GM21423 (cell line): ENCODE results near the gene PNKD.
"Not testable (repeated sequence)": the region's sequence is repeated elsewhere in the genome, so short reads cannot be mapped to it uniquely, and the experiment has no call there.

Source experiments
- ATAC-seq: cut with Tn5 transposase; IDR thresholded peaks from one replicate; pipeline ENCODE4 v1.9.1; 2021; ENCODE audit warnings: mild to moderate bottlenecking, moderate library complexity; ENCODE audit not compliant: unreplicated experiment

Gene PNKD

DNA sequence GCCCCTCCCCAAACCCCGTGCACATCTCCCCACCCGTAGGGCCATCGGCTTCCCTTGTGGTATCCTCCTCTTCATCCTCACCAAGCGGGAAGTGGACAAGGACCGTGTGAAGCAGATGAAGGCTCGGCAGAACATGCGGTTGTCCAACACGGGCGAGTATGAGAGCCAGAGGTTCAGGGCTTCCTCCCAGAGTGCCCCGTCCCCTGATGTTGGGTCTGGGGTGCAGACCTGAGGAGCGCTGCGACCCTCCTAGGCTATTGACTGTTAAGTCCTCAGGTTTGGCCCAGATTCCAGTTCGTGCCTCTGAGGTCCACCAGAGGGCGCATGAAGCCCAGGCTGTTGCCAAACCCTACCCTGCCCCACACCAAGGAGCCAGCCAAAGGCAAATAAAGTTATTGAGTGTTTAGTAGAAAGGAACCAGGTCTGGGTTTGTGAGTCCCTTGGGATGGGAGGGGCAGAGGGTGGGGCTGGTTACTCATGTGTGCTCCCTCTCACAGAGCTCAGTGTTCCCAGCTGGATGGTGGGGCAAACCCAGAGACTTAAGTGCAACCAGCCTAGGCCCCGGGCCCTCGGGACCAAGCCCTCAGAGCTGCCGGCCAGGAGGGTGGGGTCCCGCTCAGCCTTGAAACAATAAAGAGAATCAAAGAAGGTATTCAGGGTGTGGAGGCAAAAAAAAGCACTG, 2.4 kb downstream of the PNKD start:
- ATAC-seq: no peak

GRCh38 chr2:218273214-218273907, 3.0 kb downstream of the PNKD start:
- ATAC-seq: not testable (repeated sequence)

GRCh38 chr2:218273908-218274249, 3.6 kb downstream of the PNKD start:
- ATAC-seq: no peak

DNA sequence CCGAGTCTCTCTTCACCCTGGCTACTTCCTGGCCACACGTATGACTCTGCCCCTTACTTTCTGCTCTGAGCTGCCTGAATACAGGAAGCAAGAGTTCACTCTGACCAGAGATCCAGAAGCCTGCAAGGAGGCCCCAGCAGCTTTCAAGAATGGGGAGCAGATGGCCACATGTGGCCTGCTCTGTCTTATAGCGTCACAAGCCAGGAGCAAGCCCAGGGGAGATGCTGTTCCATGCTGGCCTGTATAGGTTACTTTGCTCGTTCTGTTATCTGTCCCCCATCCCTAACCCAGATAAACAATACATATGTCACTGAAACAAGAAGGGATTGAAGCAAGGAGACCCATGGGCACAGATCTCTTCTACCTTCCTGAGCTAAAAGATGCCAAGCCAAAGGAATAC, 4.3 kb downstream of the PNKD start:
- ATAC-seq: no peak

- no peak for ATAC-seq
Measured at GRCh38 chr2:218275371-218276072, 5.2 kb downstream of the PNKD start.

GRCh38 chr2:218276986-218277755, 6.9 kb downstream of the PNKD start:
- ATAC-seq: no peak

DNA sequence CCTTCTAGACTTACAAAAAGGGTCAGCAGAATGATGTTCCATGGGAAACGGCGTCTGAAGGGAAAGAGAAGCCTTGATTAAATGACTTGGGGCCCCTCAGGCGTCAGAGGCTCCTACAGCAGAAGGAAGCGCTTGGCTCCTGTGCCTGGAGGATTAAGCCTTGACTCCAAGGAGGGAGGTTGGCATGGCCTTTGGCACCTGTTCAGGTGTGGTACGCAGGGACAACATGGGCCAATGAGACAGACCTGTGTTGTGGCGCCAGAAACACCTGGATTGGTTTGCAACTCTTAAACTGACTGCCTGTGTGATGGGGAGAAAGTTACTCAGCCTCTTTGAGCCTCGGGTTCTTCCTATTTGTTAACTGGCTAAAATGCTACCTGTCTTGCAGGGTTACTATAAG, 7.6 kb downstream of the PNKD start:
- ATAC-seq: no peak

GRCh38 chr2:218278531-218279360, 8.4 kb downstream of the PNKD start:
- no peak for ATAC-seq

DNA sequence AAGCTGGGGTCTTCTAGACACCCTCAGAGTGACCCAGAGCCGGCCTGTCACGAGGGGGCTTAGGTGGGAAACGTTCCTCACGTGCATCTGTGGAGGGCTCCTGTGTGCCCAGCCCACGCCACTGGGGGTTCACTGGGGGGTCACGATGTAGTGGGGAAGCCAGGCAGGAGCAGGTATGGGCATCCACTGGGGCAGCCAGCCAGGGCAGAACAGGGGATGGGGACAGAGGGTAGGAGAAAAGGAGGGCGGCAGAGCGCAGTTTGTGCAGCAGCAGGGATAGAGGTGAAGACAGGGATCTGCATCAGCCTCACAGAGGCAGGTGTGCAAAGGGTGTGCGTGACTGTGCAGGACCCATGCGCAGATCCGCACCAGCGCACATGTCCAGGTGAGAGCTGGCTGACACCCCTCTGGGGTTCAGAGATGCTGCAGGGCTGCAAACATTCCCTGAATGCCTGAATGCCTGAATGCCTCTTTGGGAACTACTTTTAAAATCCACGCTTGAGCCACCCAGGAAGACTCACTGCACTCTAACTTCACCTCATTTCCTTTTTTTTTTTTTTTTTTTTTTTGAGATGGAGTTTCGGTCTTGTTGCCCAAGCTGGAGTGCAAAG, 10.0 kb downstream of the PNKD start:
- ATAC-seq: no peak

DNA sequence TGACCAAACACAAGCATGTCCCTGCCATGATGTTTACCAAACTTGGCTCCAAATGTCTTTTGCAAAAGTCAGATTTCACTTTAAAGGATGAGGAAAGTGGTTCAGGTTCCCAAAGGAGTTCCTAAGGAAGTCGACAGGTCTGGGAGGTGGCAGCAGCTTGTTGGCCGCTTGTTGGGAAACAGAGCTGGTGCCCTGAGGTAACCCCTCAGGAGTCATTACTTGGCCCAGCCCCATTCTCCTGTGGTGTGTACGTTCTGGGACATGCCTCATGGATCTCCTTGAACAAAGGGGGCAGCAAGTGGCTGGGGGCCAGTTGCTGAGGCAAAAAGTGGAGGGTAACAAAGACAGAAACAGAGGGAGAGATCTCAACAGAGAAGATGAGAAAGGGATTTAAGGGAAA, 11.1 kb downstream of the PNKD start:
- no peak for ATAC-seq

DNA sequence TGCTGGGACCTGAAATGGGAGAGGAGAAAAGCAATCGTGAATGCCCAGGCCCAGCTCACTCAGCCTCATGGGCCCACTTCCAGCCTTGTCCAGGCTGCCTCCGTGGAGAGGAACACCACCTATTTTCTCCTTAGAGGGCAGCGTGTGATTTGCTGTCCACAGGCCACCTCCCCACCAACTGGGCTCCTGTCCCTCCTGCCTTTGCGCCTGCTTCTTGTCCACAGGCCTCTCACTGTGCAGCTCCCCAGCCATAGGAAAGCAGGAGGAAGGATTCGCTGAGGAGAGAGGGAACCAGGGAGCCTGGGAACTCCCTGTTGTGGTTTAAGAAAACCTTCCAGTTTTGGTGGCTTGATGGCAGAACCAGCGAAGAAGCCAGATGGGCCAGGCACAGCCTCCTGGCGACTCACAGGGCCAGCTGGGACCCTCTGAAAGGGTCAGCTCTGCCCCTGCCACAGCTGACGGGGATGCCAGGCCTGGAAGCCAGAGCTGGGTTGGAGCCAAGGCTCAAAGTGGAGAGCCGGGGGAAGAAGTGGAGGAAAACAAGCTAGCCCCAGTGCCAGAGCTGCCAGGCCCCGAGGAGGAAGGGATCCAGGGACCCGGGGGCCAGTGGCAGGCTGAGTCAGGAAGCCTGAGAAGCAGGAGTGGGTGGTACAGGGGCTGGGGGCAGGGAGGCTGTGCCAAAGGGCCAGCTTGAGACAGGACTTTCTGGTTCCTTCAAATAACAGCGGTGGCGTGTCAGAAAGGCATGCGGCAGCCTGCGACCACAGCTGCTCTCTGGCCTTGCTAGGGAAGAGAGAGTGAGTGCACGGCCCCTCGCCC, 12.1 kb downstream of the PNKD start:
- no peak for ATAC-seq

DNA sequence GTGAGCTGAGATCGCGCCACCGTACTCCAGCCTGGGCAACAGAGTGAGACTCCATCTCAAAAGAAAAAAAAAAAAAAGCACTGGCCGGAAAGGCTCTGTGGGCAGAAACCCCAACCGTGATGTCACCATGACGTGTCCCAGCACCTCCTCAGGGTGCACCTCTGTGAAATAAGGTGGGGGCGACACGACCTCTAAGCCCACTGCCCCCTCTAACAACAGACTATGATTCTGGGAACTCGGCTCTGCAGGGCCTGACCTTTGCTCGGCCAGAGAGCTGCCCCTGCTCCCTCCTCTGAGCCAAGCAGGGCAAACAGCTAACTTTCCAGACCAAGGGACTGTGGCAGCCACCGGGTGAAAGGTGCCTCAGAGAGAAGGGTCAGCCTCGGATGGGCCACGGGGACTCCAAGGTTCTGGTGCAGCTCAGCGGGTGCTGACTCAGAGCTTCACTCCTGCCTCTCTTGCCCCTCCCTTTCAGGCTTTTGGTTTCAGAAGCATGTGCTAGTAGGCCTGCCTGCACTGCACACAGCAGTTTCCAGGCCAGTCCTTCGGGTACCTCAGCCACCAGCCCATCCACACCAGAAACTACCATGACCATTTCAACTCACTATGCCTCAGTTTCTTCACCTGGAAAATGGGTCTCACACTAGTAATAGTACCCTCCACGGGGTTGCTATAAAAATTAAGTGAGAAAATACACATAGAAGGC, 13.9 kb downstream of the PNKD start:
- no peak for ATAC-seq

- no peak for ATAC-seq
Measured at GRCh38 chr2:218285604-218286003, 15.3 kb downstream of the PNKD start.

- peak; percentile 63 for ATAC-seq
Measured at GRCh38 chr2:218286570-218287459, 16.5 kb downstream of the PNKD start.

DNA sequence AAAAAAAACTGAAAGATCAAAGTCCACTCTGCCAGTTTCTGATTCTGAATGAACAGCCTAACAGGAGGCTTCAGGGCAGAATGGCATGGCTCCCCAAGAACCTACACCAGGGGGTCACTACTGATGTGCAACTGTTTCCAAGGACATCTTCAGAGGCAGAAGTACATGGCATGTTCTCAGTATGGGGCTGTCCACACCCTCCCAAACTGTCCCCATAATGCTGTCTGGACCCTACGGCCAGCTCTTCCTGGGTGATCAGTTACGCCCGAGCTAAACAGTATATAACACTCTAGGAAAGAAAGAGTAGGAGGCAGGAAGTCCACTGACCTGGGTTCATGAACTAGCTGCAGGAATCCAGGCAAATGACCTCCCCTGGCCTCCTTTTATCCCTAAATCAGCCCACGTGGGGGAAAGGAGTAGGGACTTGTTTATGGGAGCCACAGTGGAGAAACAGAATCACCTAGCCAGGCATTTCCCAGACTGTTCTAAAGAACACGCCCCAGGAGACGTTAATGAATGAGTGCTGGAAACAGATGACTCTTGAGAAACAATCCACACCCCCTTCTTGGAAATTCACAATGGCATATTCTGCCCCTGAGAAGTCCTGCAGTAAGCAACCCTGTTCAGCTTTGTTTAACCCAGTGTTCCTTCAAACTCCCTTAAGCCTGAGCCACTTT, 19.5 kb downstream of the PNKD start:
- ATAC-seq: no peak

DNA sequence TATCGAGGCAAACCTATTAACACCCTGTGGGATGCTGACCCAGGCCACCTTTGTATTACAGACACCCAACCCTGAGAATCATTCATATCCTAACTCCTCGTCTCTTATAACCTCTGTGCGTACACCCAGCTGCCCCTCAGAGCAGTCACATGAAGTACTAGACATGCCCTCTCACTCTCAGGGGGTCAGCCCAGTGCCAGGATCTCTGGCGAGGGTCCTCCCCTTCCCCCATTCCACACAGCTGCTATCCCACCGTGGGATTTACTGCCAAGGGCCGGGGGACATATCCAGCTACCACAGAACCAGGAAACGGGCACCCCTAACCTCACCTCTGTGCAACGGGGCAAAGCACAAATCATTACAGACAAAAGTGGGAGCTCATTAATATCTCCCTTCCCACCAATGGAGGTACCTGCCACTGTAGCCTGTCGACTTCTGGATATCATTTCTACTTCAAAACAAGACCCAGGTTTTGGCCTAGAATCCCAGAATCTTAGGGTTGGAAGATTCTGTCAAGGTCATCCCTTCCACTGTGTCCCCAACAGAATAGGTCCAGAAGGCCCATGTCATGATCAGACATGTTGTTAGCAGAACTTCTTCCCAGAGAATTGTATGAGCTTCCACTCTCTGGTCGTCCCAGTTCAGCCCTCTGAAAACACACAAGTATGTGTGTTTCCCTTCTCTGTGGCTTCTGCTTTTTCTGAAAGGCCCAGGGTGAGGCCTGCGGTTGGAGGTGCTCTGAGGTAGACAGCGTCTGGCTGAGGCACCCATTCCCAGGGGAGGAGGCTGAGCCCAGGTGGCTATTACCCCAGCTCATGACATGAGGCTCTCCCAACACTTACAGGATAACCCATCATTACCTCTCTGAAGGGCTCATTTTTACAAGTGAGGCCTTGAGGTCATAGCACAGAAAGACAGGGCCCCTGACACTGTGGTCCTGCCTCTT, 20.3 kb downstream of the PNKD start:
- peak; percentile 59 for ATAC-seq
